GM12878 (cell line): Measurements from ENCODE around the gene SMARCA4. TPM values are rescaled to one million over a fixed set of nuclear protein-coding genes. Genes with fewer than 3 reads are reported as not detected.

Experiments used
- ATAC-seq: fragments of 200-7000 bp; cut with Tn5 transposase; 3 replicates; pipeline ENCODE4 v1.9.1; 2020; ENCODE audit warnings: mild to moderate bottlenecking, moderate library complexity
- BruUV-seq: library from RNA; stranded (reverse); fragments of 400-500 nt; replicated peaks from 2 replicates; lab custom pipeline; 2021; lab: Mats Ljungman, UMichigan
- CTCF ChIA-PET: fragments of 300-600 bp; sonication (Branson Sonifier 250); formaldehyde crosslinking; extraction: SDS; loops from one replicate; lab custom pipeline; 2021; ENCODE audit warnings: inconsistent platforms; lab: Yijun Ruan, JAX
- POLR2A ChIA-PET: fragments of 350-600 bp; formaldehyde crosslinking; extraction: SDS; loops from one replicate; lab custom pipeline; 2021; ENCODE audit warnings: inconsistent platforms; lab: Charles Lee
- RAD21 ChIA-PET: fragments of 300-600 bp; sonication (Branson Sonifier 250); formaldehyde crosslinking; loops from one replicate; lab custom pipeline; 2023; ENCODE audit warnings: antibody characterized with exemption; ENCODE audit not compliant: unreplicated experiment; lab: Charles Lee
- SMC1A ChIA-PET: fragments of 300-600 bp; sonication (Branson Sonifier 250); formaldehyde crosslinking; loops from one replicate; lab custom pipeline; 2023; ENCODE audit not compliant: unreplicated experiment, uncharacterized antibody; lab: Charles Lee
- DNase-seq: peaks from one replicate; pipeline ENCODE4 v3.0.0-alpha.2; 2011; ENCODE audit warnings: low read depth, low spot score
- FAIRE-seq: peaks from 3 replicates; lab custom pipeline; 2011; peaks lifted over from hg19 to GRCh38; lab: Jason Lieb, UNC
- H2AFZ ChIP-seq: 2 replicates; pipeline ENCODE4 v1.6.0; 2011; ENCODE audit warnings: low read depth, low read length, control low read depth; ENCODE audit not compliant: control insufficient read depth
- H3K27ac ChIP-seq: 2 replicates; pipeline ENCODE4 v1.5.1; 2011; ENCODE audit warnings: control low read depth; ENCODE audit not compliant: control insufficient read depth, insufficient read depth
- H3K27me3 ChIP-seq, 2 experiments: replicated peaks in 1 of 2; 2 replicates each; pipeline versions ENCODE4 v1.6.0 to v1.6.1; 2011; ENCODE audit warnings: low read length in 1 of 2; ENCODE audit not compliant: control insufficient read depth in 2 of 2, insufficient read depth in 2 of 2
- H3K36me3 ChIP-seq, 2 experiments: 2 replicates each; pipeline ENCODE4 v1.5.1; 2011; ENCODE audit warnings: low read length in 1 of 2; ENCODE audit not compliant: control insufficient read depth in 2 of 2, insufficient read depth in 2 of 2
- H3K4me1 ChIP-seq: 2 replicates; pipeline ENCODE4 v1.6.1; 2011; ENCODE audit warnings: mild to moderate bottlenecking, low read length, moderate library complexity, mixed read lengths; ENCODE audit not compliant: control insufficient read depth, insufficient read depth
- H3K4me2 ChIP-seq: 2 replicates; pipeline ENCODE4 v1.6.0; 2011; ENCODE audit warnings: control low read depth; ENCODE audit not compliant: control insufficient read depth, insufficient read depth
- H3K4me3 ChIP-seq: fragments of 200-600 bp; sonication (generic); 2 replicates; pipeline ENCODE4 v1.5.1; 2016
- H3K79me2 ChIP-seq: 2 replicates; pipeline ENCODE4 v1.6.0; 2011; ENCODE audit warnings: low read length; ENCODE audit not compliant: control insufficient read depth, insufficient read depth
- H3K9ac ChIP-seq: 2 replicates; pipeline ENCODE4 v1.8.0; 2011; ENCODE audit warnings: low read length, control low read depth, mixed read lengths; ENCODE audit not compliant: control insufficient read depth, insufficient read depth
- H3K9me3 ChIP-seq: replicated peaks from 3 replicates; pipeline ENCODE4 v1.5.1; 2011; ENCODE audit warnings: mild to moderate bottlenecking, low read length; ENCODE audit not compliant: control insufficient read depth, insufficient read depth
- H4K20me1 ChIP-seq: 2 replicates; pipeline ENCODE4 v1.6.0; 2011; ENCODE audit not compliant: control insufficient read depth, insufficient read depth
- BHLHE40 ChIP-seq, 2 experiments: fragments of 450-650 bp in 1 of 2; IDR thresholded peaks; 2 replicates each; pipeline ENCODE4 v1.6.1; 2011 to 2017; ENCODE audit warnings: low read depth in 2 of 2, borderline replicate concordance in 1 of 2, improper control_type of control experiment in 1 of 2, low read length in 1 of 2, mild to moderate bottlenecking in 1 of 2
- EGR1 ChIP-seq, 2 experiments: IDR thresholded peaks; 1 replicate in 1 of 2; 2 replicates in 1 of 2; pipeline ENCODE4 v1.6.1; 2011 to 2012; ENCODE audit warnings: low read depth in 2 of 2, low read length in 2 of 2, borderline replicate concordance in 1 of 2, mild to moderate bottlenecking in 1 of 2, moderate library complexity in 1 of 2
- JUNB ChIP-seq: IDR thresholded peaks from 2 replicates; pipeline ENCODE4 v1.6.1; 2016; ENCODE audit warnings: antibody characterized with exemption, mild to moderate bottlenecking
- MTA3 ChIP-seq: IDR thresholded peaks from 2 replicates; pipeline ENCODE4 v1.6.1; 2012; ENCODE audit warnings: low read length, inconsistent platforms, borderline replicate concordance
- MYC ChIP-seq: IDR thresholded peaks from 2 replicates; pipeline ENCODE4 v1.6.1; 2011; ENCODE audit warnings: mild to moderate bottlenecking, low read length, moderate library complexity, inconsistent platforms; ENCODE audit not compliant: insufficient read depth, insufficient replicate concordance, insufficient read length, severe bottlenecking
- NFYA ChIP-seq: IDR thresholded peaks from 2 replicates; pipeline ENCODE4 v1.6.1; 2011; ENCODE audit warnings: low read depth, mild to moderate bottlenecking, low read length, improper control_type of control experiment, borderline replicate concordance
- NRF1 ChIP-seq: conservative IDR thresholded peaks from 2 replicates; pipeline ENCODE4 v1.6.1; 2011; ENCODE audit warnings: mild to moderate bottlenecking, low read depth, low read length, improper control_type of control experiment
- POLR2AphosphoS5 ChIP-seq: IDR thresholded peaks from 2 replicates; pipeline ENCODE4 v1.6.1; 2011; ENCODE audit warnings: mild to moderate bottlenecking, low read length, inconsistent platforms
- RB1 ChIP-seq: fragments of 450-650 bp; formaldehyde crosslinking; IDR thresholded peaks from 2 replicates; pipeline ENCODE4 v1.6.1; 2017; ENCODE audit warnings: mild to moderate bottlenecking, borderline replicate concordance
- SMAD5 ChIP-seq: IDR thresholded peaks from 2 replicates; pipeline ENCODE4 v1.6.1; 2016; ENCODE audit warnings: antibody characterized with exemption, low read depth
- SMARCA5 ChIP-seq: fragments of 450-650 bp; IDR thresholded peaks from 2 replicates; pipeline ENCODE4 v1.6.1; 2017; ENCODE audit warnings: mild to moderate bottlenecking
- SP1 ChIP-seq: IDR thresholded peaks from one replicate; pipeline ENCODE4 v1.6.1; 2011; ENCODE audit warnings: low read depth, low read length
- TCF12 ChIP-seq: IDR thresholded peaks from 2 replicates; pipeline ENCODE4 v1.6.1; 2011; ENCODE audit warnings: low read depth, mild to moderate bottlenecking, low read length
- ZNF217 ChIP-seq: fragments of 450-650 bp; IDR thresholded peaks from 2 replicates; pipeline ENCODE4 v1.6.1; 2017; ENCODE audit warnings: antibody characterized with exemption, mild to moderate bottlenecking
- WGBS: methylation state at CpG from one replicate; pipeline ENCODE4 v1.1.6; 2016; ENCODE audit warnings: low lambda C conversion rate; ENCODE audit not compliant: insufficient replicate concordance, insufficient coverage; ENCODE audit errors: missing lambda C conversion rate; 5-methylcytosine and 5-hydroxymethylcytosine counted together
- in situ Hi-C: fragments of 300-500 bp; cut with MboI; formaldehyde crosslinking; loops from 9 replicates; pipeline ENCODE4 v1.14.3; 2018; ENCODE audit warnings: mixed read lengths
- intact Hi-C: fragments of 100-400 bp; cut with micrococcal nuclease; formaldehyde crosslinking; loops from one replicate; pipeline ENCODE4 v1.14.2; 2022; ENCODE audit not compliant: unreplicated experiment
- polyA plus RNA-seq, 11 experiments: library from polyadenylated mRNA; depleted of rRNA in 4 of 11; unstranded in 6 of 11; stranded (reverse) in 5 of 11; fragments of >200 nt; fragmentation: Nextera tagmentation in 4 of 11; fragmentation: Illumina TruSeq in 1 of 11; extraction: Ambion mirVana in 4 of 11; extraction: Trizol in 1 of 11; gene quantifications; 1 replicate in 1 of 11; 2 replicates in 10 of 11; pipeline versions ENCODE4 v1.2.1 to v1.2.3, GENCODE V29; 2011 to 2016; ENCODE audit warnings: inconsistent platforms in 2 of 11, missing spikeins in 2 of 11, low read depth in 1 of 11
- total RNA-seq, 4 experiments: library from RNA; depleted of rRNA in 3 of 4; stranded (reverse); fragments of >200 nt in 3 of 4; fragmentation: Illumina TruSeq in 1 of 4; extraction: Trizol in 1 of 4; gene quantifications; 2 replicates each; pipeline versions ENCODE4 v1.2.1 to v1.2.3, GENCODE V29; 2013 to 2021
- TF ChIP-seq, protein P1 (sequence below): fragments of 450-650 bp; conservative IDR thresholded peaks from 2 replicates; pipeline ENCODE4 v1.6.1; 2017; ENCODE audit warnings: mild to moderate bottlenecking, moderate library complexity
- TF ChIP-seq, protein P2 (sequence below): fragments of 450-650 bp; IDR thresholded peaks from 2 replicates; pipeline ENCODE4 v1.6.1; 2017; ENCODE audit warnings: low read depth, mild to moderate bottlenecking, moderate library complexity
- TF ChIP-seq, protein P3 (sequence below): IDR thresholded peaks from 2 replicates; pipeline ENCODE4 v1.6.1; 2012; ENCODE audit warnings: improper control_type of control experiment, low read depth, low read length; ENCODE audit not compliant: insufficient replicate concordance

The SMARCA4 gene
- total and polyA plus RNA-seq, 10 of the 15 experiments (the other 5 are each of a cell fraction or from before 2014, with no cell fraction given): 22.4 to 175 (median 57.4) TPM

GRCh38 chr19:11070123-11070522 is 109.3 kb downstream of the SMARCA4 start:
- H3K36me3 ChIP-seq: peaks cover 0 to 5% of the 10 kb centered on the region in 2 experiments; a peak in 1 of 4 replicates
- CTCF ChIA-PET: interaction anchor here (0.6 to 0.7 kb wide), 2 partner anchors 23 to 547 kb away, joined by 3 to 4 read pairs; no protein-coding TSS in a partner anchor
- TF ChIP-seq ZNF217 (no peak), RB1 (no peak), JUNB (no peak), POLR2AphosphoS5 (no peak), MTA3 (no peak), NRF1 (no peak), NFYA (no peak), EGR1 (IDR thresholded peaks at IDR 0.05; ENCODE audit: borderline replicate concordance in 1 of 2, low read depth in 2 of 2, low read length in 2 of 2) (no peak), SMARCA5 (no peak), SP1 (no peak), MYC (no peak), SMAD5 (no peak), TCF12 (no peak), BHLHE40 (IDR thresholded peaks at IDR 0.05; ENCODE audit: borderline replicate concordance in 1 of 2, low read depth in 2 of 2, low read length in 1 of 2) (no peak)
- TF ChIP-seq, protein P1, sequence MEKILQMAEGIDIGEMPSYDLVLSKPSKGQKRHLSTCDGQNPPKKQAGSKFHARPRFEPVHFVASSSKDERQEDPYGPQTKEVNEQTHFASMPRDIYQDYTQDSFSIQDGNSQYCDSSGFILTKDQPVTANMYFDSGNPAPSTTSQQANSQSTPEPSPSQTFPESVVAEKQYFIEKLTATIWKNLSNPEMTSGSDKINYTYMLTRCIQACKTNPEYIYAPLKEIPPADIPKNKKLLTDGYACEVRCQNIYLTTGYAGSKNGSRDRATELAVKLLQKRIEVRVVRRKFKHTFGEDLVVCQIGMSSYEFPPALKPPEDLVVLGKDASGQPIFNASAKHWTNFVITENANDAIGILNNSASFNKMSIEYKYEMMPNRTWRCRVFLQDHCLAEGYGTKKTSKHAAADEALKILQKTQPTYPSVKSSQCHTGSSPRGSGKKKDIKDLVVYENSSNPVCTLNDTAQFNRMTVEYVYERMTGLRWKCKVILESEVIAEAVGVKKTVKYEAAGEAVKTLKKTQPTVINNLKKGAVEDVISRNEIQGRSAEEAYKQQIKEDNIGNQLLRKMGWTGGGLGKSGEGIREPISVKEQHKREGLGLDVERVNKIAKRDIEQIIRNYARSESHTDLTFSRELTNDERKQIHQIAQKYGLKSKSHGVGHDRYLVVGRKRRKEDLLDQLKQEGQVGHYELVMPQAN: no peak
- TF ChIP-seq, protein P2, sequence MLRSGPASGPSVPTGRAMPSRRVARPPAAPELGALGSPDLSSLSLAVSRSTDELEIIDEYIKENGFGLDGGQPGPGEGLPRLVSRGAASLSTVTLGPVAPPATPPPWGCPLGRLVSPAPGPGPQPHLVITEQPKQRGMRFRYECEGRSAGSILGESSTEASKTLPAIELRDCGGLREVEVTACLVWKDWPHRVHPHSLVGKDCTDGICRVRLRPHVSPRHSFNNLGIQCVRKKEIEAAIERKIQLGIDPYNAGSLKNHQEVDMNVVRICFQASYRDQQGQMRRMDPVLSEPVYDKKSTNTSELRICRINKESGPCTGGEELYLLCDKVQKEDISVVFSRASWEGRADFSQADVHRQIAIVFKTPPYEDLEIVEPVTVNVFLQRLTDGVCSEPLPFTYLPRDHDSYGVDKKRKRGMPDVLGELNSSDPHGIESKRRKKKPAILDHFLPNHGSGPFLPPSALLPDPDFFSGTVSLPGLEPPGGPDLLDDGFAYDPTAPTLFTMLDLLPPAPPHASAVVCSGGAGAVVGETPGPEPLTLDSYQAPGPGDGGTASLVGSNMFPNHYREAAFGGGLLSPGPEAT: no peak
- TF ChIP-seq, protein P3, sequence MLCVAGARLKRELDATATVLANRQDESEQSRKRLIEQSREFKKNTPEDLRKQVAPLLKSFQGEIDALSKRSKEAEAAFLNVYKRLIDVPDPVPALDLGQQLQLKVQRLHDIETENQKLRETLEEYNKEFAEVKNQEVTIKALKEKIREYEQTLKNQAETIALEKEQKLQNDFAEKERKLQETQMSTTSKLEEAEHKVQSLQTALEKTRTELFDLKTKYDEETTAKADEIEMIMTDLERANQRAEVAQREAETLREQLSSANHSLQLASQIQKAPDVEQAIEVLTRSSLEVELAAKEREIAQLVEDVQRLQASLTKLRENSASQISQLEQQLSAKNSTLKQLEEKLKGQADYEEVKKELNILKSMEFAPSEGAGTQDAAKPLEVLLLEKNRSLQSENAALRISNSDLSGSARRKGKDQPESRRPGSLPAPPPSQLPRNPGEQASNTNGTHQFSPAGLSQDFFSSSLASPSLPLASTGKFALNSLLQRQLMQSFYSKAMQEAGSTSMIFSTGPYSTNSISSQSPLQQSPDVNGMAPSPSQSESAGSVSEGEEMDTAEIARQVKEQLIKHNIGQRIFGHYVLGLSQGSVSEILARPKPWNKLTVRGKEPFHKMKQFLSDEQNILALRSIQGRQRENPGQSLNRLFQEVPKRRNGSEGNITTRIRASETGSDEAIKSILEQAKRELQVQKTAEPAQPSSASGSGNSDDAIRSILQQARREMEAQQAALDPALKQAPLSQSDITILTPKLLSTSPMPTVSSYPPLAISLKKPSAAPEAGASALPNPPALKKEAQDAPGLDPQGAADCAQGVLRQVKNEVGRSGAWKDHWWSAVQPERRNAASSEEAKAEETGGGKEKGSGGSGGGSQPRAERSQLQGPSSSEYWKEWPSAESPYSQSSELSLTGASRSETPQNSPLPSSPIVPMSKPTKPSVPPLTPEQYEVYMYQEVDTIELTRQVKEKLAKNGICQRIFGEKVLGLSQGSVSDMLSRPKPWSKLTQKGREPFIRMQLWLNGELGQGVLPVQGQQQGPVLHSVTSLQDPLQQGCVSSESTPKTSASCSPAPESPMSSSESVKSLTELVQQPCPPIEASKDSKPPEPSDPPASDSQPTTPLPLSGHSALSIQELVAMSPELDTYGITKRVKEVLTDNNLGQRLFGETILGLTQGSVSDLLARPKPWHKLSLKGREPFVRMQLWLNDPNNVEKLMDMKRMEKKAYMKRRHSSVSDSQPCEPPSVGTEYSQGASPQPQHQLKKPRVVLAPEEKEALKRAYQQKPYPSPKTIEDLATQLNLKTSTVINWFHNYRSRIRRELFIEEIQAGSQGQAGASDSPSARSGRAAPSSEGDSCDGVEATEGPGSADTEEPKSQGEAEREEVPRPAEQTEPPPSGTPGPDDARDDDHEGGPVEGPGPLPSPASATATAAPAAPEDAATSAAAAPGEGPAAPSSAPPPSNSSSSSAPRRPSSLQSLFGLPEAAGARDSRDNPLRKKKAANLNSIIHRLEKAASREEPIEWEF: no peak
- TF ChIP-seq, all 136 proteins: peak for 0
- 90% methylated on average over 4 of the region's 4 CpGs for WGBS
- H3K9ac ChIP-seq: no peak overlapping the region
- no peak overlapping the region for H3K4me3 ChIP-seq
- ATAC-seq: no peak
- H3K27ac ChIP-seq: no peak overlapping the region
- H3K4me1 ChIP-seq: no peaks in the 10 kb centered on the region
- no peak overlapping the region for H3K4me2 ChIP-seq
- DNase-seq: no peak
- H3K79me2 ChIP-seq: no peaks in the 10 kb centered on the region
- RAD21 ChIA-PET: no interaction called here
- H4K20me1 ChIP-seq: no peaks in the 10 kb centered on the region
- in situ Hi-C loops (no loop called here), intact Hi-C loops (no loop called here)
- no peak overlapping the region for H2AFZ ChIP-seq
- no peak for FAIRE-seq
- H3K27me3 ChIP-seq: no peaks in the 10 kb centered on the region
- SMC1A ChIA-PET: no interaction called here
- POLR2A ChIA-PET: interaction anchor here (0.6 kb wide), 1 partner anchor 128 kb away, joined by 3 read pairs; no protein-coding TSS in a partner anchor
- no peaks in the 10 kb centered on the region for H3K9me3 ChIP-seq
- no TSS peak for BruUV-seq
